Lung microvascular endothelial cell (primary cell): ENCODE data around the gene LHFPL4. TPM values are rescaled to one million over a fixed set of nuclear protein-coding genes. Genes with fewer than 3 reads are reported as not detected.

Experiments used
- DNase-seq, 2 donors: peaks; one replicate each; pipeline versions ENCODE4 v3.0.0 to v3.0.0-alpha.2; 2010; ENCODE audit warnings: low read depth in 2 of 2
- total RNA-seq: library from RNA; depleted of rRNA; stranded (reverse); fragments of >200 nt; gene quantifications from 2 replicates; pipeline ENCODE4 v1.2.1, GENCODE V29; 2014

Gene LHFPL4
- total RNA-seq, 1 donor from 2014 or later: under 0.01 TPM

- DNase-seq: no peak
Observed at GRCh38 chr3:9474482-9474881, 79.1 kb downstream of the LHFPL4 start.

GRCh38 chr3:9473496-9474065 is 80.0 kb downstream of the LHFPL4 start:
- no peak for DNase-seq

- no peak for DNase-seq
Observed at GRCh38 chr3:9469986-9470385, 83.6 kb downstream of the LHFPL4 start.

GRCh38 chr3:9468460-9468859 is 85.2 kb downstream of the LHFPL4 start:
- DNase-seq: peak in 1 of 2 donors; percentile 43

- DNase-seq: no peak
Observed at GRCh38 chr3:9467451-9467850, 86.2 kb downstream of the LHFPL4 start.

- peak; percentile 10 to 89 for DNase-seq
Observed at GRCh38 chr3:9455596-9456131, 98.0 kb downstream of the LHFPL4 start.

- peak; percentile 8 to 36 for DNase-seq
Observed at GRCh38 chr3:9452417-9452816, 101.2 kb downstream of the LHFPL4 start.

GRCh38 chr3:9450991-9451390 is 102.6 kb downstream of the LHFPL4 start:
- DNase-seq: no peak

- no peak for DNase-seq
Observed at GRCh38 chr3:9450126-9450525, 103.5 kb downstream of the LHFPL4 start.

- DNase-seq: no peak
Observed at GRCh38 chr3:9448643-9449042, 105.0 kb downstream of the LHFPL4 start.

Other genes starting within 250 kb of the LHFPL4 start
- 15.7 and 21.4 TPM in 2 replicates for gene THUMPD3, start 190.8 kb downstream of the LHFPL4 start, total RNA-seq
- gene SETD5, start 156.2 kb downstream of the LHFPL4 start, total RNA-seq: 23.5 and 35.9 TPM in 2 replicates
- 45.3 and 57.7 TPM in 2 replicates for gene MTMR14, start 95.7 kb upstream of the LHFPL4 start, total RNA-seq
- gene CPNE9, start 150.0 kb upstream of the LHFPL4 start, total RNA-seq: under 0.01 TPM in 1 of 2 replicates, not detected in the other
- gene BRPF1, start 177.9 kb upstream of the LHFPL4 start, total RNA-seq: 10.5 and 18.7 TPM in 2 replicates
- gene OGG1, start 196.1 kb upstream of the LHFPL4 start, total RNA-seq: 13.7 and 18.8 TPM in 2 replicates
- gene CAMK1, start 216.1 kb upstream of the LHFPL4 start, total RNA-seq: 21.4 and 25.1 TPM in 2 replicates
- 19.0 and 25.4 TPM in 2 replicates for gene TADA3, start 238.7 kb upstream of the LHFPL4 start, total RNA-seq
- gene ARPC4, start 239.3 kb upstream of the LHFPL4 start, total RNA-seq: 247 and 251 TPM in 2 replicates